NCI-H2107 treated with DMSO at 0.1 percent for 48 hours (cell line): ENCODE results near the gene STAT3.
"Not testable (repeated sequence)": the region's sequence is repeated elsewhere in the genome, so short reads cannot be mapped to it uniquely, and the experiment has no call there.

ENCODE experiments used
- DNase-seq: peaks from one replicate; lab custom pipeline; 2025; ENCODE audit not compliant: unreplicated experiment; lab: John Stamatoyannopoulos, UW

The STAT3 gene

GRCh38 chr17:42317967-42318366 lies 70.3 kb downstream of the STAT3 start:
- not testable (repeated sequence) for DNase-seq

GRCh38 chr17:42317266-42317845 lies 70.9 kb downstream of the STAT3 start:
- DNase-seq: no peak

GRCh38 chr17:42316755-42317154 lies 71.5 kb downstream of the STAT3 start:
- DNase-seq: no peak

- no peak for DNase-seq
These were observed 72.7 kb downstream of the STAT3 start for GRCh38 chr17:42315402-42316156.

GRCh38 chr17:42313773-42314566 lies 74.3 kb downstream of the STAT3 start:
- DNase-seq: no peak

- no peak for DNase-seq
These were observed 74.9 kb downstream of the STAT3 start for GRCh38 chr17:42313389-42313772.

GRCh38 chr17:42312285-42313130 lies 75.7 kb downstream of the STAT3 start:
- DNase-seq: peak; percentile 95

- no peak for DNase-seq
These were observed 76.3 kb downstream of the STAT3 start for GRCh38 chr17:42312035-42312284.

GRCh38 chr17:42311240-42312034 lies 76.8 kb downstream of the STAT3 start:
- peak; percentile 79 for DNase-seq

- DNase-seq: no peak
These were observed 77.4 kb downstream of the STAT3 start for GRCh38 chr17:42310787-42311215.

GRCh38 chr17:42309986-42310786 lies 78.1 kb downstream of the STAT3 start:
- no peak for DNase-seq

GRCh38 chr17:42309142-42309541 lies 79.1 kb downstream of the STAT3 start:
- DNase-seq: no peak

- DNase-seq: no peak
These were observed 79.8 kb downstream of the STAT3 start for GRCh38 chr17:42308446-42308845.

GRCh38 chr17:42307362-42307927 lies 80.8 kb downstream of the STAT3 start:
- DNase-seq: no peak

GRCh38 chr17:42306385-42306667 lies 81.9 kb downstream of the STAT3 start:
- DNase-seq: no peak

- no peak for DNase-seq
These were observed 82.5 kb downstream of the STAT3 start for GRCh38 chr17:42305543-42306384.

GRCh38 chr17:42305031-42305330 lies 83.3 kb downstream of the STAT3 start:
- not testable (repeated sequence) for DNase-seq

GRCh38 chr17:42304187-42305030 lies 83.8 kb downstream of the STAT3 start:
- no peak for DNase-seq
